ENCODE results near the gene SFRP2.

- no peak for TF ChIP-seq EZH2phosphoT487 (conservative IDR thresholded peaks at IDR 0.05; ENCODE audit: low read length)
- TF ChIP-seq CTCF (IDR thresholded peaks at IDR 0.05; ENCODE audit: insufficient read depth, low read length, poor library complexity, severe bottlenecking): no peak
Observed at GRCh38 chr4:153741541-153741940, 47.3 kb downstream of the SFRP2 start.
